GM08714 (cell line): ENCODE results near the gene KLRF1.

Experiments used
- H3K4me3 ChIP-seq: fragments of 200-500 bp; sonication (Bioruptor generic); 2 replicates; pipeline ENCODE4 v1.5.1; 2014; ENCODE audit warnings: mild to moderate bottlenecking, low read length, inconsistent platforms
- ZNF274 ChIP-seq: IDR thresholded peaks from 2 replicates; pipeline ENCODE4 v1.6.1; 2012; ENCODE audit warnings: mild to moderate bottlenecking, low read depth, low read length

Gene KLRF1

GRCh38 chr12:9796346-9796745 is 30.9 kb upstream of the KLRF1 start:
- no peak for TF ChIP-seq ZNF274
- no peak overlapping the region for H3K4me3 ChIP-seq

- no peak for TF ChIP-seq ZNF274
- H3K4me3 ChIP-seq = no peak overlapping the region
Measured at GRCh38 chr12:9796971-9797370, 30.3 kb upstream of the KLRF1 start.

- H3K4me3 ChIP-seq = no peak overlapping the region
- TF ChIP-seq ZNF274 = no peak
Measured at GRCh38 chr12:9797722-9798619, 29.3 kb upstream of the KLRF1 start.

GRCh38 chr12:9799961-9800360 is 27.3 kb upstream of the KLRF1 start:
- H3K4me3 ChIP-seq = no peak overlapping the region
- TF ChIP-seq ZNF274 = no peak

DNA sequence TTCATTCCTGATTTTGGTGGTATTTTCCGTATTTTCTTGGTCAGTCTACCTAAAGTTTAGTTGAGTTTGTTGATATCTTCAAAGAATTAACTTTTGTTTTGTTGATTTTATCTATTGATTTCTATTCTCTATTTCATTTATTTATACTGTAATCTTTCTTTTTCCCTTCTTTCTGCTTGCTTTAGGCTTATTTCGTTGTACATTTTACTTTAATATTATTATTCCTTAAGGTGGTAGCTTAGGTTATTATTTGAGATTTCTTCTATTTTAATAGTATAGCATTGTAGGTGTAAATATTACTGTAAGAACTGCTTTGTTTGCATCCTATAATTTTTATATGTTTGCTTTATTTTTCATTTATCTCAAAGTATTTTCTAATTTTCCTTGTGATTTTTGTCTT is 21.4 kb upstream of the KLRF1 start:
- TF ChIP-seq ZNF274 = no peak

DNA sequence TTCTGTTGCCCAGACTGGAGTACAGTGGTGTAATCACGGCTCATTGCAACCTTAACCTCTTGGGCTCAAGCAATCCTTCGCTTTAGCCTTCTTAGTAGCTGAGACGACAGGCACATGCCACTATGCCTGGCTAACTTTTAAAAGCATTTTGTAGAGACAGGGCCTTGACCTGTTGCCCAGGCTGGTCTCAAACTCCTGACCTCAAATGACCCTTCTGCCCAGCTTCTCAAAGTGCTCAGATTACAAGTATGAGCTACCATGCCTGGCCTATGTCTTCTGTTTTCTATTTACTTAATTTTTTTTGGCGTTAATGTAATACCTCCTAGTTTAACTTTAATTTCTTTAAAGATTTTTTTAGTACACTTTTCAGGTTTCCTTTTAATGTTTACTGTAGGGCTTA is 20.6 kb upstream of the KLRF1 start:
- no peak for TF ChIP-seq ZNF274
- no peak overlapping the region for H3K4me3 ChIP-seq

More for the DNA sequence above, 21.4 kb upstream of the KLRF1 start:
- no peak overlapping the region for H3K4me3 ChIP-seq

DNA sequence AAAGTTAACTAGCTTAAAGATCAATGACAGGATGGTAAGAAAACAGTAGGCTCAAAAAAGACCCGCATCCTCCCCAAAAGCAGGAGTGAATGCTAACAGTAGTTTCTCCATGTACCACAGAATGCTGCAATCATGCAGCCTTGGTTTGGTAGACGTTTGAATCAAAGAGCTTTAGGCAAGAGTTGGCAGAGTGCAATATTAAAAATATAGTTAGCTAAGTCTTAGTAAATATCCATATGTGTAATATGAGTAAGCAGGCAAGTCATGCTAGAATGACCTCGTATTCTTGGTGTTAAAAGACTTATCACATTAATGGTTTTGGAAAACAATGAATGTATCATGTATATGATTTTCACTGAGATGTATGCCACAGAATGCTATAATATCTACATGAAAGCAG is 18.8 kb upstream of the KLRF1 start:
- no peak overlapping the region for H3K4me3 ChIP-seq
- TF ChIP-seq ZNF274 = no peak

DNA sequence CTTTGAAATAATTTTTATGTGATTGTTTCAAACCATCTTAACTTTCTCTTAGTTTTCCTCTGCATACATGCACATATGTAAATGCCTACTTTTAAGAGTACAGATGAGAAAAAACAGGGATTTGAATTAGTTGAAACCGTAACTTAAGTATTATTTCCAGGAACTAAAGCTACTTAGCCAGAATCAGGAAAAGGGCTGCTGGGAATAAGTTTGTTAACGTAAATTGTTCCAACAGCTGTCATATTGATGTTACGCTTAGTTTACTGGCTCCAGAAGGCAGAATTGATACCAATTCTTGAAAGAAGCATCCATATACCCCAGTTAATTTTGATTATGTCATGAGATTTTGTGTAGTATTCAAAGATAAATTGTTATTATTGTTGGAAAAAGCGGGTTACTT is 17.9 kb upstream of the KLRF1 start:
- TF ChIP-seq ZNF274 = no peak
- no peak overlapping the region for H3K4me3 ChIP-seq

DNA sequence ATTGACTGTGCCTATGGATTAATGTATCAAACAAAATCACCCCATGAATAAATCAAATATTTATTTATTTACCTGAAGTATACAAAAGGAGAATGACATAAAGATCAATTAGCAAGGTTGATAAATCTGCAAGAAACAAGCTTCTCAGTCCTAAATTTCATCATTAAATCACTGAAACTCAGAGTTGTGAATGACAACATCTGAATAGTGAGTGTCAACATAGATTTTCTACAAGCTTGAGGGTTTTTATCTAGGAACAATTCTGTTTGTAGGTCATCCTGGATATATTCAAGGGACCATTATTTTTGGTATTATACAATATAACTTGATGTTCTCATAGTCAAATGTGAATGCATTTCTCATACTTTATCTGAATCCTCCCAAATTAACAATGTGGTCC is 17.4 kb upstream of the KLRF1 start:
- TF ChIP-seq ZNF274 = no peak
- H3K4me3 ChIP-seq = no peak overlapping the region

DNA sequence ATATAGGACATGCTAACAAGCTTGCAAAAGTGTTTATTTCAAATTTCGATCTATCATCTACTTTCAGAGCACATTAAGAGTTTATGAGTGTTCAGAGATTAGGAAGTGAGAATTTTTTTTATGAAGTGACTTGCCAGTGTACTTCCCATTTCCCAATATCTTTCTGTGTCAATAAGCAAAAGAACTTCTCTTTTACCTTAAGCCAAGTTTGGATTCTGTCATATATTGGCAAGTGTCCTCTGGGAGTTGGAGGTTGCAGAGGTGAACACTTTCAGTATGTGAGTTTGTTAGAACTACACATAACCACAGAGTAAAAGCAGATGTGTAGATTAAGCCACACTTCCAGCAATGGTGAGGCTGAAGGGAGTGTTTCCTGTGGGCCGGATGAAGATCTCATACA is 16.6 kb upstream of the KLRF1 start:
- H3K4me3 ChIP-seq = no peak overlapping the region
- TF ChIP-seq ZNF274 = no peak

- no peak overlapping the region for H3K4me3 ChIP-seq
- TF ChIP-seq ZNF274 = no peak
Measured at GRCh38 chr12:9811621-9812020, 15.7 kb upstream of the KLRF1 start.

DNA sequence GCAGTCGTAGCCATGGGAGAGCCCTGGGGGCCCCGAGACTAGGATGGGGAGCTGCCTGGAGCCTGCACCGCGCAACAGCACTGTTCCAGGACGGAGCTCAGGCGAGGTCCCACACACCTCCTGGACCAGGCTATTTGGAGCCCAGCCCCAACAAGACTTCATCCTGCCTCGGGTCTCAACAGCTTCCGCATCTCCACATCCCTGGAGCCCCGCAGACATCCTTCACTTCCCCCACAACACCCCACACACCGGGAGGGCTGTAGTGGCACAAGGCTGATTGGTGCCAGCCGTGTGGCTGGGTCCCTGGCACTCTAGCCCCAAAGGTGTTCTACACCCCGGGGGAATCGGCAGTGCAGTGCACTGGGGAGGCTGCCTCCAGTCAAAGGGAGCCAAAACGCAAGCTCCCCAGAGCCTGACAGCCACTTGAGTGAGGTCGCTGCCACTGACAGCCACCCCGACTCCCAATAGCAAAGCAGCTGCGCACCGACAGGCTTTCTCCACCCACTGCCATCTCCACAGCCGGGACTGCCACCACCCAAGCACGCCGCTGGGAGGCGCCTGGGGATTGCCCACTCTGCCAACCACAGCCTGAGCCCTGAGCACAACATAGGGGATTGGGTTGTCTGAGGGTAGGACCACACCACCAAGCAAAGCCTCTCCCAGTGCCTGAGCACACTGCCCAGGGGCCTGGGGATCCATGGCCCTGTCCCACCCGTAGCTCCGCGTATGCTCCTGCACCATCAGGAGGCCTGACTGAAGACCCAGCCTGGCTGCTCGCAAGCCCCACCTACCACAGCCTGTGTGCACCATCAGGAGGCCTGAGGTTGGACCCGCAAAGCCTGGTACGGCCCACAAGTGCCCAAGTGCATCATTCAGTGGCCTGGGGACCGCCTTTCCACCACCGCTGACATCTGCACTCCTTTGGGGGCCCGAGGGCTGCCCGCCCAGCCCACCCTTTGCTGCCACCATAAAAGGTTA is 13.2 kb upstream of the KLRF1 start:
- peak overlapping the region; percentile 53; the same call in 1 of the 2 replicates for H3K4me3 ChIP-seq
- no peak for TF ChIP-seq ZNF274

DNA sequence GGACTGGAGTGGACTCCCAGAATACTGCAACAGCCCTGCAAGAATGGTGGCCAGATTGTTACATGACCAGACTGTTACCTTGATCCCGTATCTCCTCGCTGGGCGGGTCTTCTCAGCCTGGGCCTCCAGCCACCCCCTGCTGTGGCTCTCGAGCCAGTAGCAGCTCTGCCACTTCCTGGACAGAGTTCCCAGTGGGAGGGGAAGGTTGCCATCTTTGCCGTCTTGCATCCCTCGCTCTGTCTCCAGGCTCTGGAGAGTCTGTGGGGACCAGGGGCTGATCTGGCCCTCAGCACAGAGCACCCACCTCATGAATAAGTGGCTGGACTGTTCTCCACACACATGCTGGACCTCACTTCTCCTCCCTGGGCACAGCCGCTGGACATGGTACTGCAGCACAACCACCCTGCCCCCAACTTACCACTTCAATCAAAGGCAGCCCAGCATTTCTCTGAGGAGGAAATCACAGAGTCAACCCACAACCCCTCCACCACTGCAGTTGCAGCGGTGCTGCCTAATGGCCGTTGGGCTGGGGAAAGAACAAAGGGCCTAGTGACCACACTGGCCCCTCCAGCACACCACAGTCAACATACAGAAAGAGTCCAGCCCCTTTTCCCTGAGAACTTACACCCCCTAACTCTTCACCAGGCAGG is 6.9 kb upstream of the KLRF1 start:
- TF ChIP-seq ZNF274 = no peak

DNA sequence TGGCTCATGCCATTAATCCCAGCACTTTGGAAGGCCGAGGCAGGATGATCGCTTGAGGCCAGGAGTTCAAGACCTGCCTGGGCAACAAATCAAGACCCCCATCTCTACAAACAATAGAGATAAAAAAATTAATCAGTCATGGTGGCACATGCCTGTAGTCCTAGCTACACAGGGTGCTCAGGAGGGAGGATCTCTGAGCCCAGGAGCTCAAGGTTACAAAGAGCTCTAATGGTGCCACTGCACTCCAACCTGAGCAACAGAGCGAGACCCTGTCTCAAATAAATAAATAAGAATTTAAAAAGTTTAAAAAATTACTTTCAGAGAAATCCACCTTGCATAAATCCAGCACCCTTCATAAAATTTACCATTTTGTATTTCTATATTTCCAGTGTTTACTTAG is 2.2 kb downstream of the KLRF1 start:
- no peak overlapping the region for H3K4me3 ChIP-seq
- TF ChIP-seq ZNF274 = no peak

More for the DNA sequence above, 6.9 kb upstream of the KLRF1 start:
- no peak overlapping the region for H3K4me3 ChIP-seq

DNA sequence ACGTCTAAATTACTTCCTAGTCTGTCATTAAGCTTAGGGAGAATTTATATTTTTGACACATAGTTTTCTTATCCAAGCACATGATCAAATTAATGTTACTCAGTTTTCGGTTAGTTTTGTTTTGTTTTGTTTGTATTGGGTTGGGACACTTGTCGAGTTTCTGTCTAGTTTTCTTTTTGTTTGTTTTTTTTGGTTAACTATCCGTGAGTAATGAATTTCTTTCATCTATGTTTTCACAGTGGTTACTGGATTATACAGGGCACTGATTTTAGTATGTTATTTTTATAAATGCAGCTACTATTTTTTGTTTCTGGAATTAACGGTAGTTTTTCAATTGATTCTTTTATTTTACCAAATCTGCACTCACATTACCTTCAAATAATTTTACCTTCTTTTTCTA is 2.7 kb downstream of the KLRF1 start:
- no peak overlapping the region for H3K4me3 ChIP-seq
- TF ChIP-seq ZNF274 = no peak
